UCSD-AML1 (cell line): ENCODE measurements around the gene WDR4.
"Not testable (repeated sequence)": the region's sequence is repeated elsewhere in the genome, so short reads cannot be mapped to it uniquely, and the experiment has no call there.

Experiments
- DNase-seq: peaks from one replicate; lab custom pipeline; 2025; ENCODE audit not compliant: unreplicated experiment; lab: John Stamatoyannopoulos, UW

WDR4 gene

DNA sequence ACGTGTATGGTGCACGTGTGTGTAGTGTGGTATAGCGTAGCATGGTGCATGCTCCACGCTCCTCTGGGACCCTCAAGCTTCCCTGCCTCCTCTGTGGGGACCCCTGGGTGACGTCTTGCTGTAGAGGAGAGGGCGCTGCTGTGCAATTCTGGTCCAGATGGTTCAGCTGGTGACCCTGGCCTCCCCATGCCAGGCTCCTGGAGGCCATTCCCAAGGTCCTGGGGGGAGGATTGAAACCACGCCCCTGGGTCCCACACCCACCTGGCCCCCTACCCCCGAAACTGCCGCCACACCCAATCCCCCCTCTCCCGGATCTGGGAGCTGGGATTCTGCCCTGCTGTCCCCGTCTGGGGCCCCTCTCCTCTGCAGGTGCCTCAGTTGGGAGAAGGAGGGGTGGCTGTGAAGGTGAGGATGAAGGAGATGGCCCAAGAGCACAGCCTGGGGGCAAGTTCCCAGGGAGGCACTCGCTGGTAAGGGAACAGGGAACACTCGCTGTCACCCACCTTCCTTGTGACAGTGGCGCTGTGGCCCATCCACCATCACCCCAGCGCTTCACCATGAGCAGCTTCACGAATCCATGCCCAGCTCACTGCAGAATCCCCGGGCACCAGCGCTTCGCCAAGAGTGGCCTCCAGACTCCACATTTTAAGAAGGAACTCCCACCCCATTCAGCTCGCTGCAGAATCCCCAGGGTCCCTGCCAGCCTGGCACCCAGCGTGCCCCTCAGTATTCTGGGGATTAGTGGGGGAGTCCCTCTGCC lies 38.0 kb downstream of the WDR4 start:
- no peak for DNase-seq

DNA sequence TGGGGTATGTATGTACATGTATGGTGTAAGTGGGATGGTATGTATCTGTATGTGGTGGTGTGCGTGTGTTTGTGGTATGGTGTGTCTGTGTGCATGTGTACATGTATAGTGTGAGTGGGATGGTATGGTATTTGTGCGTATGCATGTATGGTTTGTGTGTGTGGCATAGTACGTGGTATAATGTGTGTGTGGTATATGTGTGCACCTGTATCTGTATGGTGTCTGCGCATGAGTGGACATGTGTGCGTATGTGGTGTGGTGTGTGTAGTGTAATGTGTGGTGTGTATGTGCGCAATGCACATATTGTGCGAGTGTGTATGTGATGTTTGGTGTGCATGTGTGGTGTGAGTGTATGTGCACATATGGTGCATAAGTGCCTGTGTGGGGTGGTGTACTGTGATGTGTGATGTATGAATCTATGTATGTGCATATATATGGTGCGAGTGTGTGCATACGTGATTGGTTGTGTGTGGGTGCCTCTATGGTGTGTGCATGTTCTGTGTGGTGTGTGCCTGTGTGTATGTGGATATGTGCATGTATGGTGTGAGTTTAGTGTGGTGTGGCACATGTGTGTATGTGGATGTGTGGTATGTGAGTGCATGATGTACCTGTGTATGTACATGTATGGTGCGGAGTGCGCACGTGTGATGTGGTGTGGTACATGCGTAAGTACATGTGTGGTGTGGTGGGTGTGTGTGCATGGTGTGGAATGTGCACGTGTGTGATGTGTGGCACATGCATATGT lies 38.8 kb downstream of the WDR4 start:
- no peak for DNase-seq

DNA sequence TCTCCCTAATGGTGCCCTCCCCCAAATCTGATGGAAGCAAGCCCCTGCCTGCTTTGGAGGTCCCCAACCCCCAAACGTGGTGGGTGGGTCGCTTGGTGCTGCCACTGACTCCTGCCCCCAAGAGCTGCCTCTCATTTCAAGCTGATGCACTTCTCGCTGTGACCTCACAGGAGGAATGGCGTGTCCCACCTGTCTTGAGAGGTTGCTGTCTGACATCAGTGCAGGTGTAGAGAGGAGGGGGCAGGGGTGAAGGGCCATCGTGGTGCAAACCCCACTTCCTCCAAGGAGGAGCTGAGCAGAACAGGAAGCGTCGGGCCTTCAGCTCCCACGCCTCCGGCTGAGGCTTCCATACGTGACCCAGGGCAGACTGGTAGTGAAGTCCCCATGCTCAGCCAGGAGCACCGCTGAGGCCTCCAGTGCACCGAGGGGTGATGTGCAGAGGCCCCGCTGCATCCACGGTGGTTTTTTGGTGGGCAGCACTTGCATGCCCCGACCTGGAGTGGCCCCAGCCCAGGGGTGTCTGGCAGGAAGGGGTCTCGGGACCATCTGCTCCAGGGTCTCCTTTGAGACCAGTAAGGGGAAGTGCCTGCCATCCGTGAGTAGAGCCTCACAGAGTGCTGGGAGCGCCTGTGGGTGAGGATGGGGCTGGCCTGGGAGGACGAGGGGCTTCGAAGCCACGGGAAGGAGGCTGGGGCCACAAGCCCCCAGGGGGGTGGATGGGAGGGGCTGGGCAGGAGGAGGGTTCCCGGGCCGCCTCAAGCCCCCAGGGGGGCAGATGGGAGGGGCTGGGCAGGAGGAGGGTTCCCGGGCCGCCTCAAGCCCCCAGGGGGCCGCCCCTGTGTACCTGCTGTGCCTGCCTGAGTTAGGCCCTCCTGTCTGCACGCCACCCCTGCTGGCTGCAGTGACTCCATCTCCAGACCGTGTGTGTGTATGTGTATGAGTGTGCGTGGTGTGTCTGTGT lies 39.8 kb downstream of the WDR4 start:
- DNase-seq = no peak

DNA sequence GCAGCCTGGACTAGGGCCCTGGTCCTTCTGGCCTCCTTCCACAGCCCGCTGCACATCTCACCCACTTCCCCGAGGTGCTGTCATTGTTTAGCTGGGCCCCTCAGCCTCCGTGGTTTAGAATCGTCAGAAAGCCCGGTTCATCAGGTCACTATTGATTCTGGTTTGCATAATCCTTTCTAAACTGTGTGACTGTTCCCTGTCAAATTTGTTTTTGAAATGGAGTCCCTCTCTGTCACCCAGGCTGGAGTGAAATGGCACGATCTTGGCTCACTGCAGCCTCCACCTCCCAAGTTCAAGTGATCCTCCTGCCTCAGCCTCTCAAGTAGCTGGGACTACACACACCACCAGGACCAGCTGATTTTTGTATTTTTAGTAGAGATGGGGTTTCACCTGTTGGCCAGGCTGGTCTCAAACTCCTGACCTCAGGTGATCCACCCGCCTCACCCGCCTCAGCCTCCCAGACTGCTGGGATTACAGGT lies 41.1 kb downstream of the WDR4 start:
- DNase-seq = not testable (repeated sequence)

DNA sequence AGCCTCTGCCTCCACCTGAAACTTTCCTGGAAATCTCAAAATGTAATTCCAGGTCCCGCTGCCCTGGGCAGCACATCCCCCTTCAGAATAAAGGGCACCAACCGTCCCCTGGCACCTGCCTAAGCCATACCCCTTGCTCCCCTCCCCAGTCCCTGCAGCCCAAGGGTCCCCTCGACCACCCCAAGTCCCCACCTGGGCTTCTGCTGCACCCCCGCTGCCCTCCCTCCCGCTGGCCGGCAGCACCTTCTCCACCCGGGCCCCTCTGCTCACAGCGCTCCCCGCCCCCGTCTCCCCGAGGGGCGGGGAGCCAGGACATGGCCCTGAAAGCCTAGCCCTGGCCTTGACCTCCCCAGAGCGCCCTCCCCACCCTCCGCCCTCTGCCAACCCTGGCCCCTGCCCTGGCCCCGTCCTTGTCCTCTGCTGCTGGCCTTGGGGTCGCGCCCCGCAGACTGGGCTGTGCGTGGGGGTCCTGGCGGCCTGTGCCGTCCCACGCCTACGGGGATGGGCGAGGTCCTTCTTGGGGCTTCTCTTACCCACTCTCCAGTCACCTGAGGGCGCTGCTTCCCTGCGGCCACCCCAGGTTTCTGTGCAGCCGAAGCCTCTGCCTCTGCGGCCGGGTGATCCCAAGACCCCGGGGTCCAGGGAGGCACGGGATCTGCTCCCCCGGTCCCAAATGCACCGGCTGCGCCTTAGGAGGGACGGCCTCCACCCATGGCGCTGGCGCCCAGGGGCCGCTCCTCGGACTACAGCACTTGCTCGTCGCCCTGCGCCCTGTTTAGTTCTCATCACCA lies 41.7 kb downstream of the WDR4 start:
- DNase-seq = no peak

DNA sequence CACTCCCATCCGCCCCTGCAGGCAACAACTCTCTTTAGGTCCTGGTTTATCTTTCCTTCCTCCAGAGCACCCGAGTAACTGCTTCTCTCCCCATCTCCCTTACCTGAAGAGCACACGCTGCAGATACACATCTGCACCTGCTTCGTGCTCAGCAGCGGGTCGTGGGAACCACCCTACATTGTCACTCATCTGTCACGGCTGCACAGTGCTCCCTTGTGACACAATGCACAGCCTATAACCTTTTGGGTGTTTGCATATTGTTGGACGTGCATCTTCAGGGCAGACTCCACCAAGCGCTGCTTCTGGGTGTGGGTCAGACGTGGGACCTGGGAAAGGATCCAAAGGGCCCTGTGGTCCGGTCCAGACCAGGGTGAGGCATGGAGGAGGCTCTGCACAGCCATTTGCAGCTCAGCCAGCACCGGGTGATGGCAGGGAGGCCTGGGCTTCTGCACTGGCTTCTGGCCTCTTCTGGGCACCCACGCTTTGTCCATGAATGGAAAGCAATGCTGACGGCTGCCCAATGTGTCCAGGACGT lies 42.5 kb downstream of the WDR4 start:
- DNase-seq = no peak

DNA sequence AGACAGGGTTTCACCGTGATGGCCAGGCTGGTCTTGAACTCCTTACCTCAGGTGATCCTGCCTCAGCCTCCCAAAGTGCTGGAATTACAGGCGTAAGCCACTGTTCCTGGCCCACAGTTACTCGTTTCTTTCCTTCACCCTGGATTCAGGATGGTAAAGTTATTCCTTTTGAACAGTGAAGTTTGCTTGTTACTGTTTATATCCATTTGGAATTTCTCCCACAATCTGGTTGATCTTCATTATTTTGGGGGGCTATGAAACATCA lies 43.0 kb downstream of the WDR4 start:
- DNase-seq = no peak

DNA sequence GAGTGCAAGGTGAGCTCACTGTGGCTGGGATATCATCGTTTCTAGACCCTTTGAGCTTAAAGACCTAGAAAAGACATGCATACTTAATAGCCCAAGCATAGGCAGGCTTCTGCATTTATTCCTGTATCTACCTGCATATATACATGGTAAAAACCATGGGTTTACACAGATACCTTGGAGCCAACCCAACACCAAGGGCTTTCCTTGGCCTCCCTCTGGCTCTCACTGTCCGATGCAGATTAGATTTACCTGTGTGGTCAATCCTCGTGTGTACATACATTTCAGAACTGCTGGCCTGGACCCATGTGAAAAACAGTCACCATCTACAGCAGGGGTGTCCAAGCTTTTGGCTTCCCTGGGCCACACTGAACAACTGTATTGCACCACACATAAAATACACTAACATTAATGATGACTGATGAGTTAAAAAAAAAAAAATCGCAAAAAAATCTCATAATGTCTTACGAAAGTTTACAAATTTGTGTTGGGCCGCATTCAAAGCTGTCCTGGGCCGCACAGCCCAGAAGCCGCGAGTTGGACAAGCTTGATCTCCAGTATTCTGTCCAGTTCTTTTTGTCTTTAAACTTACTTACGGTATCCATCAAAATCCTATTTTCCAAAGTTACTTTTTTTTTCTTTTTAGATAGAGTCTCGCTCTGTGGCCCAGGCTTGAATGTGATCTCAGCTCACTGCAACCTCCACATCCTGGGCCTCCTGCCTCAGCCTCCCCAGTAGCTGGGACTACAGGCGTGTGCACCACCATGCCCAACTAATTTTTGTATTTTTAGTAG lies 43.5 kb downstream of the WDR4 start:
- no peak for DNase-seq

DNA sequence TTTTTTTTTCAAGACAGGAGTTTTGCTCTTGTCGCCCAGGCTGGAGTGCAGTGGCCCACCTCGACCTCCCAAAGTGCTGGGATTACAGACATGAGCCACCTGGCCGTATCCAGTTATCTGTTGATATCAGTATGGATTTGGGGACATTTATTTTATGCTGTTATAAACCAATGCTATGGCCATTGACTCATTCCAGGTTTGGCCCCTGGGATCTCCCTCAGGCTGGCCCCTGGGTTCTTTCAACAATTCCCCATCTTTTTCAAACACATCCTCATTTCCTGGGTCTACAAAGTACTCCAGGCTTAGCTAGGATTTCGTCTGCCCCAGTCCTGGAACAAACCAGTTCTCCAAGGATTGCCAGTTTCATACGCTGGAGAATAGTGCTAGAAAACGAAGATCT lies 44.1 kb downstream of the WDR4 start:
- DNase-seq = no peak

DNA sequence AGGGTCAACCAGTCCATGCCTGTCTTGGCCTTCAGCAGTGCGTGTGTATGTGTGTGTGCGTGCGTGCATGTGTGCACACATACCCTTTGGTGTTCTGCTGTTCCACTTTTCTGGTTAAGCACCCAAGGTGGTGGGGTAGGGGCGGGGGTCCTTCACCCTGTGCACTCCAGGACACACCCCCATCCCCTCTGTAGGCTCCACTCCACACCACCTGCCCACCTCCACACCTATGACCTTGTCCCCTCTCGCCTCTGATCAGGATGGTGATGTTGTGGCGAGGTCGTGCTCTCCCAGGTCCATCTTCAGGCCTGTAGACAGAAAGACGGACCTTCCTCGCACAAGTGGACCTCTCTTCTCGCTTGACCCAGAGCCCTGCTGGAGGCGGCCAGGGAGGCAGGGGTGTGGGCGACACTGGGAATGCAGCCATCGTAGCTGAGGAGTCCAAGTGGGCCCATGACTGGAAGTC lies 44.6 kb downstream of the WDR4 start:
- no peak for DNase-seq

DNA sequence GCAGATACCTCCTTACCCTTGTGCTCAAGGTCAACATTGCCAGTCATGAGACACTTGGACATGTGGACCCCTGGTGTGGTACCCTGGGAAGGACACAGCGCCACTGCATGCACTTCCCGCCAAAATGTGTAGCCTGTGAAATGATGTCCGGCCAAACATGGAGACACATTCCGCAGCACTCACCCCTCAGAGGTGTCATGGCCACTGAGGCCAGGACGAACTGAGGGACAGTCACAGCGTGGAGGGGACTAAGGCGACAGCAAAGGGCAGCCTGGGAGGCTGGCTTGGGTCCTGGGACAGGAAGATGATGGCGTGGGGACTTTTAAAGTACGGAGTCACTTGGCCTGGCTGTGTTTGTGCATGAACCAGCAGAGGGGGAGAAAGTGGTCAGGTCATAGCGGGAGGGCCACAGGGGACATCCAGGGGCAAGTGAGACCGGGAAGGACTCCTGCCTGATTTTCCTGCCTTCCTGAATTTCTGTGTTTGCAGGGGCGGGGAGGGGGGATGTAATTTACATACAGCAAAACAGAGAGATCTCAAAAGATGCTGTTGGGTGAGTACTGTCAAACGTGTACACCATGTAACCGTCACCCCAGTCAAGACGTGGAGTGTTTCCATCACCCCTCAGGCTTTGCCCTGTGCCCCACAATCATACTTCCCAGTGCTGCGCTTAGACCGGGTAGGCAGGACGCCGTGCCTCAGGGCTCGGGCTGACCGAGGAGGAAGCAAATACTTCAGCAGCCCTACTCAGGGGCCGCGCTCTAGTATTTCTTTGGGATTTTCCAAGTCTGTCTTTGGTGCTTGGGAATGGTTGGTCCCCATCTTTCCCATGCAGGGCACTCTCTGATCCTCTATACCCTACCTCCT lies 45.2 kb downstream of the WDR4 start:
- no peak for DNase-seq

DNA sequence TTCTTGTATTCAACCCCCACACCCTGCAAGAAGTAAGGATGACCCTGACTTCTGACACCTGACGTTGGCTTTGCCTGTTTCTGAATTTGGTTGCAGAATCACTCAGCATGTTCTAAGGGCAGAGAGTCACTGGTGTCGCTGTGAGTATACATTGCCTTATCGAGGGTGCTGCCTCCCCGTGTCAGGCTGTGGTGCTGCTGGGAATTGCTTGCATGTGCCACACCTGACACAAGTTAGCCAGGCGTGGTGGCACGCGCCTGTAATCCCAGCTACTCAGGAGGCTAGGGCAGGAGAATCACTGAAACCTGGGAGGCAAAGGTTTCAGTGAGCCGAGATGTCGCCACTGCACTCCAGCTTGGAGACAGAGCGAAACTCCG lies 45.9 kb downstream of the WDR4 start:
- DNase-seq = peak; percentile 41

DNA sequence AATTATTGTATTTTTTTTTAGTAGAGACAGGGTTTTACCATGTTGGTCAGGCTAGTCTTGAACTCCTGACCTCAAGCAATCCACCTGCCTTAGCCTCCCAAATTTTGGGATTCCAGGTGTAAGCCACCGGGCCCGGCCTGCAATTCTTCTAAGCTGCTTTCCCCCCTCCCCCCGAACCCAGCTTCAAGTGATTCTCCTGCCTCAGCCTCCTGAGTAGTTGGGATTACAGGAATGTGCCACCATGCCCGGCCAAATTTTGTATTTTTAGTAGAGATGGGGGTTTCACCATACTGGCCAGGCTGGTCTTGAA lies 47.1 kb downstream of the WDR4 start:
- not testable (repeated sequence) for DNase-seq

DNA sequence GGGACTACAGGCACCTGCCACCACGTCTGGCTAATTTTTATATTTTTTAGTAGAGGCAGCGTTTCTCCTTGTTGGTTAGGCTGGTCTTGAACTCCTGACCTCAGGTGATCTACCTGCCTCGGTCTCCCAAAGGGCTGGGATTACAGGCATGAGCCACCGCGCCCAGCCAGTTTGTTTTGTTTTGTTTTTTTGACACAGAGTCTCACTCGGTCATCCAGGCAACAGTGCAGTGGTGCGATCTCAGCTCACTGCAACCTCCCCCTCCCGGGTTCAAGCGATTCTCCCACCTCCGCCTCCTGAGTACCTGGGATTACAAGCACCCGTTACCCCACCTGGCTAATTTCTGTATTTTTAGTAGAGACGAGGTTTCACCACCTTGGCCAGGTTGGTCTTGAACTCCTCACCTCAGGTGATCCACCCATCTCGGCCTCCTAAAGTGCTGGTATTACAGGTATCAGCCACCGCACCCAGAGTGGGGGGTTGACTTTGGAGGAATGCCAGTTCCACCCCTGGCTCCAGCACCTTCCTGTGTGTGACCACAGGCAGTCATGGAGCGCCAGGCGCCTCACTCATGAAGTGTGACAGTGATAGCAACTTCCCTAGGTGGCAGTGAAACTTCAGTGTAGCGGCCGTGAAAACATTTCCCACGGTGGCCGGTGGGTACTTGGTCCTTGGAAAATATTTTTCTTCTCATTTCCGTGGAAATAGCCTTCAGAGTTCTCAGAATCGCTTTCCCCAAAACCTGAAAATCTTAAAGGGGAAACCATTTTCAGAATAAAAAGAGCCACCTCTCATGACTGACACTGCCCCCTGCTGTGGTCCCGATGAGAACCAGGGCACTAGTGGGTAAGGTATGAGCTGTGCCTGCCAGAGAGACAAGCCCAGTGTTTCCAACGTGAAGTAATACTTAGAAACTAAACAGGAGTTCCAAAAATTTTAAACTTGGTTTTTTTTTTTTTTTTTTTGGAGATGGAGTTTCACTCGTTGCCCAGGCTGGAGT lies 48.6 kb downstream of the WDR4 start:
- DNase-seq = peak; percentile 65

DNA sequence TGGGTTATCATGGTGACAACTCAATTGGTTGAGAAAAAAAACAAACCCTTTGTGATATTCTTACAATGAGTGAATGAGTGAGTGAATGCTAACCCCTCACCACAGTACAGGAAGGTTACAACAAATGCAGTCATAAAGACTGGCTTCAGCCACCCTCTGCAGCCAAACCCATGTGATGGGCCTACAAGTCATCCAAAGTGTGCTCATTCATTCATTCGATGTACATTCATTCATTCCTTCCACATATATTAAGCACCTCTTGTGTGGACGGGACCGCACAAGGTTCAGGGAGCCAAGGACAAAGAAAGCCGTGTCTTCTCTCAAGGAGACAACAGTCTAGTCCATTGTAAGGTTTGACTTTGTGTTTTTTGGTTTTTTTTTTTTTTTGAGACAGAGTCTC lies 49.4 kb downstream of the WDR4 start:
- DNase-seq = no peak

DNA sequence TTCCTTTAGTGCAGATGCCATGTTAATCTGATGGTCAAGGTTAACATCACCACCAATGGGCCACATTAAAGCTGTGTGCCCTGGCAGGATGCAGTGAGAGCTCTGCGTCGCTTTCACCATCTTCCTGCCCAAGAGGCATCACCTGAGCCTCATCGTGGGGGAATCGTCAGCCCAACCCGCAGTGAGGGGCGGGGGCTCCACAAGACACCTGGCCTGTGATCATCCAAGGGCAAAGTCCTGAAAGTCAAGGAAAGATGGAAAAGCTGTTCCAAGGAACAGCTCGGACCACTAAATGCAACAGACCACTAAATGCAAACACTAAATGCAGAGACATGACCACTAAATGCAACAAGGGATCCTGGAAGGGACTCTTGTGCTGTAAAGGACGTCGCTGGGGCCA lies 49.9 kb downstream of the WDR4 start:
- no peak for DNase-seq

DNA sequence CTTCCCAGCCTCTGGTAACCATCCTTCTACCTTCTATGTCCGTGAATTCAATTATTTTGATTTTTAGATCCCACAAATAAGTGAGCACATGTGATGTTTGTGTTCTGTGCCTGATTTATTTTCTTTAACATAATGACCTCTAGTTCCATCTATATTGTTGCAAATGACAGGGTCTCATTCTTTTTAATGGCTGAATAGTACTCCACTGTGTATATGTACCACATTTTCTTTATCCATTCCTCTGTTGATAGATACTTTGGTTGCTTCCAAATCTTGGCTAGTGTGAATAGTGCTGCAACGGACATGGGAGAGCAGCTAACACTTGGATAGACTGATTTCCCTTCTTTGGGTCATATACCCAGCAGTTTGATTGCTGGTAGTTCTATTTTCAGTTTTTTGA lies 51.8 kb downstream of the WDR4 start:
- no peak for DNase-seq
